Body of pancreas (tissue), 4 donors: ENCODE measurements around the gene SLC9A6.

Experiments
- POLR2A ChIP-seq, 3 donors: fragments of 450-650 bp; IDR thresholded peaks; one replicate each; pipeline ENCODE4 v1.6.1; 2016; ENCODE audit warnings: antibody characterized with exemption in 3 of 3, mild to moderate bottlenecking in 2 of 3
- TF ChIP-seq, protein P1 (sequence below), 7 experiments: fragments of 450-650 bp in 4 of 7; fragments of 200-600 bp in 3 of 7; sonication (generic) in 3 of 7; IDR thresholded peaks; one replicate each; pipeline ENCODE4 v1.5.1; 2016 to 2019; ENCODE audit warnings: antibody characterized with exemption in 7 of 7

GRCh38 chrX:136086521-136086920, 101.3 kb downstream of the SLC9A6 start:
- no peak for TF ChIP-seq POLR2A (IDR thresholded peaks at IDR 0.05)
- TF ChIP-seq, protein P1, sequence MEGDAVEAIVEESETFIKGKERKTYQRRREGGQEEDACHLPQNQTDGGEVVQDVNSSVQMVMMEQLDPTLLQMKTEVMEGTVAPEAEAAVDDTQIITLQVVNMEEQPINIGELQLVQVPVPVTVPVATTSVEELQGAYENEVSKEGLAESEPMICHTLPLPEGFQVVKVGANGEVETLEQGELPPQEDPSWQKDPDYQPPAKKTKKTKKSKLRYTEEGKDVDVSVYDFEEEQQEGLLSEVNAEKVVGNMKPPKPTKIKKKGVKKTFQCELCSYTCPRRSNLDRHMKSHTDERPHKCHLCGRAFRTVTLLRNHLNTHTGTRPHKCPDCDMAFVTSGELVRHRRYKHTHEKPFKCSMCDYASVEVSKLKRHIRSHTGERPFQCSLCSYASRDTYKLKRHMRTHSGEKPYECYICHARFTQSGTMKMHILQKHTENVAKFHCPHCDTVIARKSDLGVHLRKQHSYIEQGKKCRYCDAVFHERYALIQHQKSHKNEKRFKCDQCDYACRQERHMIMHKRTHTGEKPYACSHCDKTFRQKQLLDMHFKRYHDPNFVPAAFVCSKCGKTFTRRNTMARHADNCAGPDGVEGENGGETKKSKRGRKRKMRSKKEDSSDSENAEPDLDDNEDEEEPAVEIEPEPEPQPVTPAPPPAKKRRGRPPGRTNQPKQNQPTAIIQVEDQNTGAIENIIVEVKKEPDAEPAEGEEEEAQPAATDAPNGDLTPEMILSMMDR (IDR thresholded peaks at IDR 0.05) = no peak
